NB4 (cell line): Measurements from ENCODE around the gene MBNL2.

Experiments
- CTCF ChIP-seq: IDR thresholded peaks from one replicate; pipeline ENCODE4 v1.5.1; 2012; ENCODE audit warnings: low read depth, low read length
- MAX ChIP-seq: IDR thresholded peaks from 2 replicates; pipeline ENCODE4 v1.6.1; 2011; ENCODE audit warnings: low read depth, low read length
- MYC ChIP-seq: IDR thresholded peaks from 2 replicates; pipeline ENCODE4 v1.6.1; 2011; ENCODE audit warnings: low read depth, low read length
- POLR2A ChIP-seq: IDR thresholded peaks from 2 replicates; pipeline ENCODE4 v1.6.1; 2011; ENCODE audit warnings: mild to moderate bottlenecking; ENCODE audit not compliant: insufficient read length; ENCODE audit errors: extremely low read depth

GRCh38 chr13:97249796-97250495 is 27.8 kb downstream of the MBNL2 start:
- TF ChIP-seq CTCF, result no peak
- no peak for TF ChIP-seq POLR2A
- no peak for TF ChIP-seq MAX
- no peak for TF ChIP-seq MYC
